Thyroid gland (tissue), 4 donors: ENCODE results near the gene PDXK.

Source experiments
- CTCF ChIP-seq, 6 experiments: fragments of 200-600 bp in 3 of 6; fragments of 450-650 bp in 3 of 6; sonication (generic) in 3 of 6; IDR thresholded peaks; one replicate each; pipeline ENCODE4 v1.5.1; 2016 to 2019; ENCODE audit warnings: antibody characterized with exemption in 6 of 6, mild to moderate bottlenecking in 2 of 6, inconsistent platforms in 1 of 6, moderate library complexity in 1 of 6
- POLR2A ChIP-seq, 2 donors: fragments of 450-650 bp; IDR thresholded peaks; one replicate each; pipeline ENCODE4 v1.6.1; 2017; ENCODE audit warnings: antibody characterized with exemption in 2 of 2, mild to moderate bottlenecking in 2 of 2, moderate library complexity in 1 of 2

DNA sequence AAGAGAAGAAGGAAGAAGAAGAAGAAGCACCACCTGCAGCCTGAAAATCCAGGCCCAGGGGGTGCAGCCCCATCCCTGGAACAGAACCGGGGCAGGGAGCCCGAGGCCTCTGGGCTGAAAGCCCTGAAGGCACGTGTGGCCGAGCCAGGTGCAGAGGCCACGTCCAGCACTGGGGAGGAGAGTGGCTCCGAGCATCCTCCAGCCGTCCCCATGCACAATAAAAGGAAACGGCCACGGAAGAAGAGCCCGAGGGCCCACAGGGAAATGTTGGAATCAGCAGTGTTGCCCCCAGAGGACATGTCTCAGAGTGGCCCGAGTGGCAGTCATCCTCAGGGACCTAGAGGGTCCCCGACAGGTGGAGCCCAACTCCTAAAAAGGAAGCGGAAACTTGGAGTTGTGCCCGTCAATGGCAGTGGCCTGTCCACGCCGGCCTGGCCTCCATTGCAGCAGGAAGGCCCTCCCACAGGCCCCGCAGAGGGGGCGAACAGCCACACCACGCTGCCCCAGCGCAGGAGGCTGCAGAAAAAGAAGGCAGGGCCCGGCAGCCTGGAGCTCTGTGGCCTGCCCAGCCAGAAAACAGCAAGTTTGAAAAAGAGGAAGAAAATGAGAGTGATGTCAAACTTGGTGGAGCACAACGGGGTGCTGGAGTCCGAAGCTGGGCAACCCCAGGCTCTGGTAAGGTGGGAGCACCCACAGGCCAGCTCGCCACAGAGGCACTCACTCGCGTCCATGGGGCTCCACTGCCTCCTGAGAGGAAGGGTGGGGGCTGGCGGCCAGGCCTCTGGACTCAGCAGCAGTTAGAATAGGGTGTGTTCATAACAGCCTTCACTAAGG, 31.1 kb upstream of the PDXK start:
- TF ChIP-seq CTCF (IDR thresholded peaks at IDR 0.05) (no peak), POLR2A (IDR thresholded peaks at IDR 0.05) (no peak)
